GM19035 (cell line): ENCODE data around the gene PLN.

Experiments used
- ATAC-seq: cut with Tn5 transposase; IDR thresholded peaks from one replicate; pipeline ENCODE4 v1.9.1; 2021; ENCODE audit not compliant: unreplicated experiment

Gene PLN

GRCh38 chr6:118578617-118579016 lies 30.5 kb downstream of the PLN start:
- no peak for ATAC-seq

GRCh38 chr6:118579786-118580185 lies 31.7 kb downstream of the PLN start:
- no peak for ATAC-seq

GRCh38 chr6:118580585-118581419 lies 32.7 kb downstream of the PLN start:
- peak; percentile 64 for ATAC-seq

- ATAC-seq: no peak
These were observed 33.4 kb downstream of the PLN start for GRCh38 chr6:118581489-118581959.

GRCh38 chr6:118584911-118585310 lies 36.8 kb downstream of the PLN start:
- ATAC-seq: no peak

- ATAC-seq: no peak
These were observed 38.8 kb downstream of the PLN start for GRCh38 chr6:118586746-118587485.

GRCh38 chr6:118588626-118589025 lies 40.5 kb downstream of the PLN start:
- ATAC-seq: no peak

- no peak for ATAC-seq
These were observed 41.1 kb downstream of the PLN start for GRCh38 chr6:118589186-118589585.

GRCh38 chr6:118589649-118590365 lies 41.7 kb downstream of the PLN start:
- ATAC-seq: no peak

- ATAC-seq: no peak
These were observed 43.8 kb downstream of the PLN start for GRCh38 chr6:118591897-118592296.

GRCh38 chr6:118594877-118595276 lies 46.8 kb downstream of the PLN start:
- ATAC-seq: no peak

- ATAC-seq: no peak
These were observed 48.8 kb downstream of the PLN start for GRCh38 chr6:118596774-118597320.

GRCh38 chr6:118597636-118598035 lies 49.5 kb downstream of the PLN start:
- no peak for ATAC-seq

GRCh38 chr6:118598324-118598723 lies 50.2 kb downstream of the PLN start:
- ATAC-seq: no peak

- ATAC-seq: no peak
These were observed 54.2 kb downstream of the PLN start for GRCh38 chr6:118602300-118602699.

- no peak for ATAC-seq
These were observed 55.3 kb downstream of the PLN start for GRCh38 chr6:118603372-118603771.

GRCh38 chr6:118606268-118606667 lies 58.2 kb downstream of the PLN start:
- no peak for ATAC-seq

- ATAC-seq: no peak
These were observed 58.8 kb downstream of the PLN start for GRCh38 chr6:118606858-118607257.
